Upper lobe of right lung (tissue), 1 donor: ENCODE measurements around the gene RUNX2. TPM values are rescaled to one million over a fixed set of nuclear protein-coding genes. Genes with fewer than 3 reads are reported as not detected.

Source experiments
- ATAC-seq: fragments of 200-7000 bp; cut with Tn5 transposase; one replicate; pipeline ENCODE4 v1.9.1; 2020; ENCODE audit warnings: mild to moderate bottlenecking, moderate library complexity
- DNase-seq: peaks from one replicate; pipeline ENCODE4 v3.0.0-alpha.2; 2020
- H3K27ac ChIP-seq: fragments of 200-600 bp; one replicate; pipeline ENCODE4 v1.8.0; 2022
- H3K27me3 ChIP-seq: fragments of 200-600 bp; one replicate; pipeline ENCODE4 v1.8.0; 2022; ENCODE audit warnings: mild to moderate bottlenecking
- H3K36me3 ChIP-seq: fragments of 200-600 bp; one replicate; pipeline ENCODE4 v1.8.0; 2022
- H3K4me1 ChIP-seq: fragments of 200-600 bp; one replicate; pipeline ENCODE4 v1.8.0; 2022
- H3K4me3 ChIP-seq: fragments of 200-600 bp; one replicate; pipeline ENCODE4 v1.8.0; 2022; ENCODE audit warnings: mild to moderate bottlenecking
- H3K9me3 ChIP-seq: fragments of 200-600 bp; one replicate; pipeline ENCODE4 v1.8.0; 2022
- intact Hi-C: fragments of 100-400 bp; cut with DNase I; formaldehyde crosslinking; loops from one replicate; pipeline ENCODE4 v1.11.0; 2022
- total RNA-seq: library from RNA; stranded (reverse); fragmentation: NEBNext Ultra II Directional; extraction: Animal tissue kit (Norgen Biotek cat#: 25700); gene quantifications from one replicate; pipeline ENCODE4 v1.2.1, GENCODE V29; 2021
- TF ChIP-seq, protein P1 (sequence below): fragments of 200-600 bp; IDR thresholded peaks from one replicate; pipeline ENCODE4 v1.8.0; 2022; ENCODE audit warnings: antibody characterized with exemption
- donor health status: DM: no; HTN: yes; CAD: no; lungs with severe emphysema.

Gene RUNX2
- total RNA-seq, 1 donor from 2014 or later, result 4.6 TPM

DNA sequence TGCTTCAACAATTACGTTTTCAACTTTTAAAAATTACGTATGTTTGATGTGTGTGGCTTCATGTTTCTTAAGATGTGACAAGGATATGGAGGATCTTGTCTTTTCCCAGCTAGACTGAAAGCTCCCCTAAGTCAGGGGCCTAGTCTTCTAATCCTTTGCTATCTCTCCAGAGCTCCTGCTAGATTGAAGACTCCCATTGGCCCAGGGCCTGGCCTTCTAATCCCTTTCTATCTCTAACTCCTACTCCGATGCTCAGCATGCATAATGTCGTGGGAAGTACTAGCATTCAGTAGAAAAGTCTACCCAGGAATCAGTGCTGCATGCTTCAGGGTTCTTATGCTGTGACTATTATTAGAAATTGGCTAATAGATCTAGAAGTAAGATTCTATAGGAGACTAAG lies 194.4 kb downstream of the RUNX2 start:
- TF ChIP-seq, protein P1, sequence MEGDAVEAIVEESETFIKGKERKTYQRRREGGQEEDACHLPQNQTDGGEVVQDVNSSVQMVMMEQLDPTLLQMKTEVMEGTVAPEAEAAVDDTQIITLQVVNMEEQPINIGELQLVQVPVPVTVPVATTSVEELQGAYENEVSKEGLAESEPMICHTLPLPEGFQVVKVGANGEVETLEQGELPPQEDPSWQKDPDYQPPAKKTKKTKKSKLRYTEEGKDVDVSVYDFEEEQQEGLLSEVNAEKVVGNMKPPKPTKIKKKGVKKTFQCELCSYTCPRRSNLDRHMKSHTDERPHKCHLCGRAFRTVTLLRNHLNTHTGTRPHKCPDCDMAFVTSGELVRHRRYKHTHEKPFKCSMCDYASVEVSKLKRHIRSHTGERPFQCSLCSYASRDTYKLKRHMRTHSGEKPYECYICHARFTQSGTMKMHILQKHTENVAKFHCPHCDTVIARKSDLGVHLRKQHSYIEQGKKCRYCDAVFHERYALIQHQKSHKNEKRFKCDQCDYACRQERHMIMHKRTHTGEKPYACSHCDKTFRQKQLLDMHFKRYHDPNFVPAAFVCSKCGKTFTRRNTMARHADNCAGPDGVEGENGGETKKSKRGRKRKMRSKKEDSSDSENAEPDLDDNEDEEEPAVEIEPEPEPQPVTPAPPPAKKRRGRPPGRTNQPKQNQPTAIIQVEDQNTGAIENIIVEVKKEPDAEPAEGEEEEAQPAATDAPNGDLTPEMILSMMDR, result no peak
- no peak overlapping the region for H3K4me3 ChIP-seq
- ATAC-seq (no peak), DNase-seq (no peak)
- intact Hi-C loops, result no loop called here
- H3K36me3 ChIP-seq, result no peaks in the 10 kb centered on the region
- no peaks in the 10 kb centered on the region for H3K9me3 ChIP-seq
- no peaks in the 10 kb centered on the region for H3K4me1 ChIP-seq
- H3K27me3 ChIP-seq, result no peaks in the 10 kb centered on the region
- H3K27ac ChIP-seq, result no peak overlapping the region

DNA sequence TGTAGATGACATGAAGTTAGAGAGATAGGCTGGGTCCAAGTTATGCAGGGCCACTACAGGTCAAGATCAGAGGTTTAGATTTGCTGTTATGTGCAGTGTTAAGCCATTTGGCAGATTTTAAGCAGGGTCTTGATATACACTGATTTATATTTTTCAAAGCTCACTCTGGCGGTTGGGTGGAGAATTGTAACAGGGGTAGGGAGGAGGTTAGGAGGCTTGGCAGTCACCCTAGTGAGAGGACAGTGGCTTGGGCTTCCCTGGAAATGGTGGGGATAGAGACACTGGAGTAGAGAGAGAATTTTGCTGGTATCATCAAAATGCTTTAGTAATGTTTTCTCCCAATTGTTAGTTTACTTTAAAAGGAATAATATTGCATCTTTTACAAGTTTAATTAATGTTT lies 199.1 kb downstream of the RUNX2 start:
- H3K27ac ChIP-seq, result no peak overlapping the region
- H3K27me3 ChIP-seq, result no peaks in the 10 kb centered on the region
- TF ChIP-seq, protein P1, result no peak
- no peaks in the 10 kb centered on the region for H3K36me3 ChIP-seq
- no peaks in the 10 kb centered on the region for H3K4me1 ChIP-seq
- ATAC-seq (peak; percentile 15), DNase-seq (no peak)
- no peak overlapping the region for H3K4me3 ChIP-seq
- intact Hi-C loops, result no loop called here
- H3K9me3 ChIP-seq, result no peaks in the 10 kb centered on the region

- Histone ChIP-seq H3K9me3 (no peaks in the 10 kb centered on the region), H3K4me1 (peaks cover 7% of the 10 kb centered on the region), H3K27me3 (no peaks in the 10 kb centered on the region), H3K4me3 (no peak overlapping the region), H3K27ac (no peak overlapping the region), H3K36me3 (no peaks in the 10 kb centered on the region)
- intact Hi-C loops, result no loop called here
- ATAC-seq (no peak), DNase-seq (no peak)
- TF ChIP-seq, protein P1, result no peak
Observed at GRCh38 chr6:45531999-45532595, 204.0 kb downstream of the RUNX2 start.

DNA sequence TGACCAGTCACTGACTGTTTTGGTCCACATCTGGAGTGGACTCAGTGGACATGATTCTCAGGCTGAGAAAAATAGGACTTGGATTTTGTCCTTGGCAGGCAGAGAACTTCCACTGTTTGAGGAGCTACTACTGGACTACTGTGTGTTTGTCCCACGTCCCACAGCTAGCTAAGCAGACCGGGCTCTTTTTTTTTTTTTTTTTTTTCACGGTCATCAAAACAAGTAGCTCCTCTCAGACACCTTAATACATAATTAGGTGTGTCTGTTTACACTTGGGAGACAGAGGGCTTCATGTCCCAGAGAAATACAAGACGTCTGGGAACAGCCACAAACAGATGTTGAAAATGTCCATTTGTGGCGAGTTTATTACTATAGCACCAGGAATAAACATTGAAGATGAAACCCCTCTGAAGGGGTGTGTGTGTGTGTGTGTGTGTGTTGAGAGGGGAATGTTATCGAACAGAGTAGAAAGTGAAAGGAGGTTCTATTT lies 204.6 kb downstream of the RUNX2 start:
- no peak overlapping the region for H3K27ac ChIP-seq
- ATAC-seq, result no peak
- H3K27me3 ChIP-seq, result no peaks in the 10 kb centered on the region
- TF ChIP-seq, protein P1, result no peak
- H3K36me3 ChIP-seq, result no peaks in the 10 kb centered on the region
- H3K4me1 ChIP-seq, result peaks cover 7% of the 10 kb centered on the region
- H3K4me3 ChIP-seq, result peak overlapping the region; percentile 39
- intact Hi-C loops, result no loop called here
- H3K9me3 ChIP-seq, result no peaks in the 10 kb centered on the region
- DNase-seq, result no peak

DNA sequence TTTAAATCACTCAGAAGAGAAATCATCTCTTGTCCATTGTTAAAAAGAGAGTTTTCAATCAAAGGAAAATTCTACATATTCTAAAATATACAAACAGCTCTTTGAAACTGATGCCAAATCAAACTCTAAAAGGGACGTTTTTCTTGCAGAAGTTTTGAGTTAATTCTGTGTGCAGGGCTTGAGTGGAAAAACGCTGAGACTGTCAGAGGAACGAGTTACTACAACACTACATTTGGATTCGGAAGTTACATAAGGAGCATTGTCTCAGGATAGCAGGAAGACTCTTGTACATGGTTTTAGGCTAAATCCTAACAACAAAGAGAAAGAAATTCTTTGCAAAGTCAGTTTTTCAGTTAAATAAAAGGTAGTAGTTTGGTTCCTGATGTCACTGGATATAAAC lies 205.3 kb downstream of the RUNX2 start:
- Histone ChIP-seq H3K4me3 (peak overlapping the region; percentile 39), H3K27me3 (no peaks in the 10 kb centered on the region), H3K36me3 (no peaks in the 10 kb centered on the region), H3K27ac (no peak overlapping the region), H3K9me3 (no peaks in the 10 kb centered on the region), H3K4me1 (peaks cover 7% of the 10 kb centered on the region)
- TF ChIP-seq, protein P1, result no peak
- ATAC-seq (no peak), DNase-seq (no peak)
- intact Hi-C loops, result no loop called here

DNA sequence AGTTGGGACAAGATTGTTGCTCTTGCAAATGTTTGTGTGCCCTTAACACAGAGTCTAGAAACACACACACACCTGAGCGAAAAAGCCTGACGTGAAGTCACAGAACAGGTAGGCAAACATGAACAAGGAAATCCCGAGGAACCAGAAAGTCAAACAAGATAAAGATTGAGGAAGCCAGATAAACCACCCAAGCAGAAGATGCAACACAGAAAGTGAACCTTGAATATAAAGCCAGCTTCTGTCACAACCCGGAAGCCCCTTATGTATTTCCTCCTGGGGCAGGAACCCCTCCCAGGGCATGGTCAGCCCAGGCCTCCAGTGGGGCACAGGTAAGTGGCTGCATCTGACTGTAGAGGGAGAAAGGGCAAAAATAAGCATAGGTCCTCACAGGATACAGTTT lies 207.8 kb downstream of the RUNX2 start:
- no peak overlapping the region for H3K27ac ChIP-seq
- no peaks in the 10 kb centered on the region for H3K36me3 ChIP-seq
- TF ChIP-seq, protein P1, result no peak
- no peaks in the 10 kb centered on the region for H3K9me3 ChIP-seq
- no peak for ATAC-seq
- intact Hi-C loops, result no loop called here
- peaks cover 7% of the 10 kb centered on the region for H3K4me1 ChIP-seq
- no peaks in the 10 kb centered on the region for H3K27me3 ChIP-seq
- no peak for DNase-seq
- H3K4me3 ChIP-seq, result no peak overlapping the region
